ENCODE measurements around the gene HERPUD1. TPM values are rescaled to one million over a fixed set of nuclear protein-coding genes. Genes with fewer than 3 reads are reported as not detected.
A peak's percentile ranks its signal among the peaks of the same experiment; 100 is the strongest.

Gene HERPUD1
- total and polyA plus RNA-seq, 2 of the 13 experiments (the other 11 are each of a cell fraction or from before 2014, with no cell fraction given), result 96.2 to 323 TPM

GRCh38 chr16:56967733-56968132 lies 35.8 kb downstream of the HERPUD1 start (continued):
- TF ChIP-seq TOE1 (CRISPR knock-in tag; IDR thresholded peaks at IDR 0.05) (0 out of 2 replicates have a peak, but pooled peaks have one; percentile 41), NR2F2 (IDR thresholded peaks at IDR 0.05; ENCODE audit: borderline replicate concordance, low read depth) (peak; percentile 17; the same call in 1 of the 2 replicates), ZNF841 (CRISPR knock-in tag; IDR thresholded peaks at IDR 0.05; ENCODE audit: borderline replicate concordance) (no peak), CBX2 (IDR thresholded peaks at IDR 0.05; ENCODE audit: low read depth, low read length) (no peak), CBX2 (CRISPR knock-in tag; IDR thresholded peaks at IDR 0.05; ENCODE audit: low read depth) (no peak), ZBTB20 (CRISPR knock-in tag; IDR thresholded peaks at IDR 0.05; ENCODE audit: borderline replicate concordance, low read depth) (no peak), CERS6 (CRISPR knock-in tag; IDR thresholded peaks at IDR 0.05) (no peak), ZNF589 (CRISPR knock-in tag; conservative IDR thresholded peaks at IDR 0.05) (no peak), THAP8 (CRISPR knock-in tag; IDR thresholded peaks at IDR 0.05; ENCODE audit: borderline replicate concordance) (no peak), YEATS4 (CRISPR knock-in tag; IDR thresholded peaks at IDR 0.05; ENCODE audit: borderline replicate concordance) (peak; percentile 43; the same call in 1 of the 2 replicates), ZFX (CRISPR knock-in tag; IDR thresholded peaks at IDR 0.05; ENCODE audit: low read depth) (peak; percentile 55), RNF219 (CRISPR knock-in tag; IDR thresholded peaks at IDR 0.05) (no peak), HBP1 (CRISPR knock-in tag; IDR thresholded peaks at IDR 0.05; ENCODE audit: low read depth) (no peak), ZFP91 (CRISPR knock-in tag; IDR thresholded peaks at IDR 0.05; ENCODE audit: borderline replicate concordance) (no peak), ZNF362 (CRISPR knock-in tag; IDR thresholded peaks at IDR 0.05; ENCODE audit: borderline replicate concordance) (peak; percentile 96), ZNF138 (CRISPR knock-in tag; IDR thresholded peaks at IDR 0.05; ENCODE audit: low read depth) (no peak), NFKBIZ (CRISPR knock-in tag; IDR thresholded peaks at IDR 0.05) (no peak), MLX (CRISPR knock-in tag; IDR thresholded peaks at IDR 0.05) (no peak), TEF (CRISPR knock-in tag; IDR thresholded peaks at IDR 0.05) (peak; percentile 94), ZNF672 (CRISPR knock-in tag; IDR thresholded peaks at IDR 0.05) (no peak), KLF11 (CRISPR knock-in tag; IDR thresholded peaks at IDR 0.05) (no peak)
